Right lobe of liver (tissue), 6 donors: ENCODE measurements around the gene P4HA3. TPM values are rescaled to one million over a fixed set of nuclear protein-coding genes. Genes with fewer than 3 reads are reported as not detected.
A peak's percentile ranks its signal among the peaks of the same experiment; 100 is the strongest.

ENCODE experiments used
- ATAC-seq, 4 donors: fragments of 200-7000 bp; cut with Tn5 transposase; one replicate each; pipeline ENCODE4 v1.9.1; 2020; ENCODE audit warnings: mild to moderate bottlenecking in 4 of 4, moderate library complexity in 4 of 4
- DNase-seq, 3 donors: peaks; one replicate each; pipeline ENCODE4 v3.0.0-alpha.2; 2020
- H3K27ac ChIP-seq, 3 donors: fragments of 200-600 bp; one replicate each; pipeline ENCODE4 v1.8.0; 2022
- H3K27me3 ChIP-seq, 2 donors: fragments of 200-600 bp; one replicate each; pipeline ENCODE4 v1.8.0; 2022
- H3K36me3 ChIP-seq, 4 donors: fragments of 200-600 bp; sonication (generic) in 1 of 4; one replicate each; pipeline versions ENCODE4 v1.5.1 to v1.8.0; 2017 to 2022; ENCODE audit warnings: control low read depth in 1 of 4
- H3K4me1 ChIP-seq, 4 donors: fragments of 200-600 bp; sonication (generic) in 1 of 4; one replicate each; pipeline versions ENCODE4 v1.5.1 to v1.8.0; 2017 to 2022; ENCODE audit warnings: control low read depth in 1 of 4
- H3K4me3 ChIP-seq, 3 donors: fragments of 200-600 bp; one replicate each; pipeline ENCODE4 v1.8.0; 2022
- H3K9me3 ChIP-seq, 4 donors: fragments of 200-600 bp; sonication (generic) in 1 of 4; one replicate each; pipeline versions ENCODE4 v1.5.1 to v1.8.0; 2017 to 2022; ENCODE audit warnings: control low read depth in 1 of 4
- CTCF ChIP-seq, 4 donors: fragments of 200-600 bp in 3 of 4; fragments of 450-650 bp in 1 of 4; IDR thresholded peaks; one replicate each; pipeline versions ENCODE4 v1.5.1 to v1.8.0; 2016 to 2022; ENCODE audit warnings: antibody characterized with exemption in 4 of 4, mild to moderate bottlenecking in 2 of 4
- POLR2A ChIP-seq: fragments of 450-650 bp; IDR thresholded peaks from one replicate; pipeline ENCODE4 v1.6.1; 2017; ENCODE audit warnings: antibody characterized with exemption, mild to moderate bottlenecking
- WGBS: methylation state at CpG from one replicate; pipeline ENCODE4 v1.1.6; 2018; ENCODE audit warnings: low coverage, low lambda C conversion rate; ENCODE audit not compliant: insufficient coverage; ENCODE audit errors: missing lambda C conversion rate; 5-methylcytosine and 5-hydroxymethylcytosine counted together
- intact Hi-C, 2 donors: fragments of 100-400 bp; cut with DNase I; formaldehyde crosslinking; loops; one replicate each; pipeline versions ENCODE4 v1.11.2 to v1.14.1; 2022
- total RNA-seq, 6 experiments: library from RNA; depleted of rRNA in 2 of 6; stranded (reverse); fragments of >200 nt in 2 of 6; fragmentation: NEBNext Ultra II Directional in 3 of 6; extraction: Animal tissue kit (Norgen Biotek cat#: 25700) in 3 of 6; gene quantifications; one replicate each; pipeline versions ENCODE4 v1.1.0 to v1.2.4, GENCODE V29; 2016 to 2023
- donor health status: DM: no; HTN: yes; CAD: no.
- donor health status: DM: no; HTN: no; CAD: no.
- donor health status: DM: no; HTN: no; CAD: no.
- donor health status: DM: no; HTN: yes; CAD: no.
- donor health status: DM: no; HTN: yes; CAD: no.

P4HA3 gene
- total RNA-seq, 6 experiments from 2014 or later: 0.12 to 2.1 (median 0.78) TPM; not detected in 1

- Histone ChIP-seq H3K27me3 (no peaks in the 10 kb centered on the region), H3K27ac (no peak overlapping the region), H3K4me1 (no peaks in the 10 kb centered on the region), H3K9me3 (no peaks in the 10 kb centered on the region), H3K4me3 (no peak overlapping the region), H3K36me3 (no peaks in the 10 kb centered on the region)
- intact Hi-C loops: no loop called here
- TF ChIP-seq POLR2A (no peak), CTCF (IDR thresholded peaks at IDR 0.05) (no peak)
- DNase-seq (no peak), ATAC-seq (peak in 1 of 4 donors; percentile 52)
- WGBS: 65% methylated on average over 2 of the region's 3 CpGs
Observed at GRCh38 chr11:74283580-74284180, 27.8 kb downstream of the P4HA3 start.

GRCh38 chr11:74282914-74283371 lies 28.5 kb downstream of the P4HA3 start:
- intact Hi-C loops: no loop called here
- TF ChIP-seq POLR2A: no peak
- no peak for TF ChIP-seq CTCF (IDR thresholded peaks at IDR 0.05)
- Histone ChIP-seq H3K36me3 (no peaks in the 10 kb centered on the region), H3K4me3 (no peak overlapping the region), H3K27ac (no peak overlapping the region), H3K27me3 (no peaks in the 10 kb centered on the region), H3K4me1 (no peaks in the 10 kb centered on the region), H3K9me3 (no peaks in the 10 kb centered on the region)
- no peak for ATAC-seq
- no peak for DNase-seq
- 83% methylated on average over 3 of the region's 5 CpGs for WGBS

- Histone ChIP-seq H3K4me1 (no peaks in the 10 kb centered on the region), H3K36me3 (no peaks in the 10 kb centered on the region), H3K4me3 (no peak overlapping the region), H3K9me3 (no peaks in the 10 kb centered on the region), H3K27me3 (no peaks in the 10 kb centered on the region), H3K27ac (no peak overlapping the region)
- ATAC-seq: no peak
- TF ChIP-seq POLR2A (no peak), CTCF (IDR thresholded peaks at IDR 0.05) (no peak)
- 67% methylated on average over 3 of the region's 3 CpGs for WGBS
- DNase-seq: no peak
- intact Hi-C loops: no loop called here
Observed at GRCh38 chr11:74282421-74282820, 29.0 kb downstream of the P4HA3 start.

GRCh38 chr11:74280494-74280893 lies 30.9 kb downstream of the P4HA3 start:
- no peak for TF ChIP-seq POLR2A
- ATAC-seq: no peak
- H3K36me3 ChIP-seq: no peaks in the 10 kb centered on the region
- no peaks in the 10 kb centered on the region for H3K9me3 ChIP-seq
- H3K27ac ChIP-seq: no peak overlapping the region
- no peaks in the 10 kb centered on the region for H3K4me1 ChIP-seq
- no peaks in the 10 kb centered on the region for H3K27me3 ChIP-seq
- no peak for DNase-seq
- intact Hi-C loops: no loop called here
- H3K4me3 ChIP-seq: no peak overlapping the region

- H3K4me1 ChIP-seq: no peaks in the 10 kb centered on the region
- H3K27ac ChIP-seq: no peak overlapping the region
- no peak for TF ChIP-seq CTCF (IDR thresholded peaks at IDR 0.05)
- TF ChIP-seq POLR2A: no peak
- no peaks in the 10 kb centered on the region for H3K36me3 ChIP-seq
- ATAC-seq (no peak), DNase-seq (no peak)
- no peak overlapping the region for H3K4me3 ChIP-seq
- intact Hi-C loops: no loop called here
- H3K9me3 ChIP-seq: no peaks in the 10 kb centered on the region
- WGBS: 100% methylated on average over 1 of the region's 5 CpGs
- H3K27me3 ChIP-seq: no peaks in the 10 kb centered on the region
Observed at GRCh38 chr11:74279256-74279655, 32.2 kb downstream of the P4HA3 start.
